GM19452 (cell line): ENCODE results near the gene TLDC2.
"Not testable (repeated sequence)": the region's sequence is repeated elsewhere in the genome, so short reads cannot be mapped to it uniquely, and the experiment has no call there.

ENCODE experiments used
- ATAC-seq: cut with Tn5 transposase; IDR thresholded peaks from one replicate; pipeline ENCODE4 v1.9.1; 2021; ENCODE audit not compliant: unreplicated experiment

TLDC2 gene

DNA sequence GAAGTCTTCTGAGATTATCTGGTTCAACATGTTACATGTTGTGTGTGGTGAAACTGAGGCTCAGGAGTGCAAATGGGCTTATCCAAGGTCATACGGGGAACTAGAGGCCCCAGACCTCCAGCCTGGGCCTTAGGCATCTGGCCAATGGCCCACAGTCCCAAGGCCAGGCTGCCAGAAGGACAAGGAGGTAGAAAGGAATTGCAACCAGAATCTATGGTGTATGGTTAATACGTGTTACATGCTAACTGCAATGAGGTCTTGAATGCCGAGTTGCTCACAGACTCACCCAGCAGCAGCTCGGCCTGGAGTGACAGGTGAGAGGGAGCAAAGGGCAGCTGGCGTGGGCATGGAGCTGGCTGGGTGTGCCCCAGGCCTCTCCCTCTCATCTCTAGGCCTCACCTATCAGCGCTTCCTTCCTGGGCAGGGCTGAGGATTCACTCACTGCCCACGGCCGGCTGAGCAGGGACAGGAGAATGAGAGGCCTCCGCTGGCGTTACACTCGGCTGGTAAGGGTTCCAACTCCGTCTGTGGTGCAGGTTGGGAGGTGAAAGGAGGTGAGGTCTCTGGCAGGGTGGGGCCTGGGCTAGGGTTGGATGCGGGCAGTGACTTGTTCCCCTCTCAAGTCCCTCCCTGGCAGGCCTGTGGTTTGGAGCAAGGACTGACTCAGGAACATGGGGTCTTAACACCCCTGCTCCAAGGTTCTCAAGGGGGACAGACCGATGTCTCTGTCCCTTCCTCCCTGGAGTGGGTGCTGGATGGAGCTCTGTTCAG is at the start of gene TLDC2:
Gene TLDC2, plus strand, starts transcription at position 437 of the 771 bp plus-strand sequence. Its CDS starts 37 bp downstream, at position 474.
- ATAC-seq, result no peak

DNA sequence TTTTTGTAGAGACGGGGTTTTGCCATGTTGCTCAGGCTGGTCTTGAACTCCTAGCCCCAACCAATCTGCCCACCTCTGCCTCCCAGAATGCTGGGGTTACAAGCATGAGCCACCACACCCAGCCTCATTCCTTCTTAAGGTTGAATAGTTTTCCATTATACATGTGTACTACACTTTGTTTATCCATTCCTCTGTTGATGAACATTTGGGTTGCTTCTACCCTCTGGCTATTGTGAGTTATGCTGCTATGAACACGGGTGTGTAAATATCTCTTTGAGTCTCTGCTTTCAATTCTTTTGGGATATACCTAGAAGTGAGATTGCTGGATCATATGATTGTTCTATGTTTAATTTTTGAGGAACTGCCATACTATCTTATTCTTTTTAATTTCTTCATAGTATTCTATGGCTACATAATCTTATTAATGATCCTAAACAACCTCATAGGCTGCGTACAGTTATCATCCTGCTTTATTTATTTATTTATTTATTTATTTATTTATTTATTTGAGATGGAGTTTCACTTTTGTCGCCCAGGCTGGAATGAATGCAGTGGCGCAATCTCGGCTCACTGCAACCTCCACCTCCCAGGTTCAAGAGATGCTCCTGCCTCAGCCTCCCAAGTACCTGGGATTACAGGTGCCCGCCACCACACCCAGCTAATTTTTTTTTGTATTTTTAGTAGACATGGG is 49.2 kb upstream of the TLDC2 start:
- ATAC-seq, result no peak

DNA sequence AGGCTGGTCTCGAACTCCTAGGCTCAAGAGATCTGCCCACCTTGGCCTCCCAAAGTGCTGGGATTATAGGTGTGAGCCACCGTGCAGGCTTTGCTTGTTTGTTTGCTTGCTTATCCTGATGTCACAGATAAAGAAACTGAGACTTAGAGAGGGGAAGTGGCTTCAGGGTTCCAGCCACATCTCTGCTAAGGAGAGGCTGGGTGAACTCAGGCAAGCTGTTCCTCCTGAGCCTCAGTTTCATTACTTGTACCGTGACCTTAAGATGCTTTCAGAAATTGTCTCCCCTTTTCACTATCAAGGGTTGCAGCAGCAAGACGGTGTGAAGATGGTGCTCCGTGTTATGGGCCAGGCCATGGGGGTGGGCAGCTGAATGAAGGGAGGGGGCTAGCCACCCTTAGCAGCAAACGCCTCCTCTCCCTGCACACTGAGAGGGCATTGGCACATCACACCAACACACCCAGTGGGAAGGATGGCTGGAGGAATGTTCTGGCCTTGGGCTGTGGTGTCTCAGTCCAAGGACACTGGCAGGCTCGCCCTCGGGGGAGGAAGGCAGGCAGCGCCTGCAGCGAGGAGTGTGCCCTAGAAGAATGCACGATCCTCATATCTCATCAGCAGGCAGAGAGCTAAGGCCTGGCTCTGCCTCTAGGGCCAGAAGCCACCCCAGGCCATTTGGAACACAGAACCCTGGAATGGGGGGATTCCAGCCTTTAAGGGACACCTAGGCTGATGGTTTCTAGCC is 48.2 kb upstream of the TLDC2 start:
- peak; percentile 91 for ATAC-seq

DNA sequence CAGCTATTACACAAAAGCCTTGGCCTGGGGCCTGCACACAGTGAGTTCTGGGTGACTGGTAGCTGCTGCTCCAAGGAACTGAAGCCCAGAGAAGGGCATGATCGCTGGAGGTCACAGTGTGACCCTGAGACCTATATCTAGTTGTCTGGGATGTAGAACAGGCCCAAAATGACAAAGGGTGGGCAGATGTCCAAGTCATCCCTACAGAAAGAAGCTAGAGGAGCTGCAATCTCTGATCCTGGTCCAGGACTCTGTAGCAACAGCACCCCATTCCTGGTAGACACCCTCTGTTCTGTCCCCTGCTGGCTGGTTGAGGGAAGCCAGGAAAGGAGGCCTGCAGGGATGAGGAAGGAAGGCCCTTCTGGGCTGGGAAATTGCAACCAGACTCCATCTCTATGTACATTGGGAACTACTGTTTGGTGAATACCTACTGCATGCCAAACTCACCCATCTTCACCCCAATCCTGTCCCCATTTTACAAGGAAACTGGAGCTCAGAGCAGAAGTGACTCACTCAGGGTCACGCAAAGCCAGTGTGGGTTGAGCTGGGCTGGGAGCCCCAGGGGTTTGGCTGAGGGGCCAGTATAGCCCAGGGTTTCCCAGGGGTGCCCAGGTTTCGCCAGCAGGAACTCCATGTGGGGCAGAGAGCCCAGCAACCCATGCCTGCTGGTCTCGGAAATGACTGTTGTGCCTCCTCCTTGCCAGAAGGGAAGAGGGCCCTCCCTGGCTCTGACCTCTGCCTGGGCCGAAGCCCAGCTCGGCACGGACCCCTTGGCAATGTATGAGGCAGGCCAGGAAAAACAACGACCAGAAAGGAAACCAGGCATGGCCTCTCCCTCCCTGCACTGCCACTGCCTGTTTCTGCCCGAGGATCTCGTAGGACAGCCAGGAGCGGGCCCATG is 44.9 kb upstream of the TLDC2 start:
- ATAC-seq, result no peak

DNA sequence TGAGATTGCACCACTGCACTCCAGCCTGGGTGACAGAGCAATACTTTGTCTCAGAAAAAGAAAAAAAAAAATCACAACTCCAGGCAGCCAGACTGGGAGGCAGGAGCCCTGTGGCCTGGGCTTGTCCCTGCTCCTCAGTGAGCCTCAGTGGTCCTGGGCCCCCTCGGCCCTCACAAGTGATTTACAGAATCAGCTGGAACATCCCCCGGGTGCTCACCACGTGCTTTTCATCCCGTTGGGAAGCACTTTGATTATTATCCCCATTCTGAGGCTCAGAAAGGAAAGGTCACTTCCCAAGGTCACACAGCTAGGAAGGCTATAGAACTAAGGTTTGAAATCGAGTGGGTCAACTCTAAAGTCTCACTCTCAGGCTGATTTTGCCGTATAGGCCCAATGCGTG is 43.1 kb upstream of the TLDC2 start:
- ATAC-seq, result no peak

DNA sequence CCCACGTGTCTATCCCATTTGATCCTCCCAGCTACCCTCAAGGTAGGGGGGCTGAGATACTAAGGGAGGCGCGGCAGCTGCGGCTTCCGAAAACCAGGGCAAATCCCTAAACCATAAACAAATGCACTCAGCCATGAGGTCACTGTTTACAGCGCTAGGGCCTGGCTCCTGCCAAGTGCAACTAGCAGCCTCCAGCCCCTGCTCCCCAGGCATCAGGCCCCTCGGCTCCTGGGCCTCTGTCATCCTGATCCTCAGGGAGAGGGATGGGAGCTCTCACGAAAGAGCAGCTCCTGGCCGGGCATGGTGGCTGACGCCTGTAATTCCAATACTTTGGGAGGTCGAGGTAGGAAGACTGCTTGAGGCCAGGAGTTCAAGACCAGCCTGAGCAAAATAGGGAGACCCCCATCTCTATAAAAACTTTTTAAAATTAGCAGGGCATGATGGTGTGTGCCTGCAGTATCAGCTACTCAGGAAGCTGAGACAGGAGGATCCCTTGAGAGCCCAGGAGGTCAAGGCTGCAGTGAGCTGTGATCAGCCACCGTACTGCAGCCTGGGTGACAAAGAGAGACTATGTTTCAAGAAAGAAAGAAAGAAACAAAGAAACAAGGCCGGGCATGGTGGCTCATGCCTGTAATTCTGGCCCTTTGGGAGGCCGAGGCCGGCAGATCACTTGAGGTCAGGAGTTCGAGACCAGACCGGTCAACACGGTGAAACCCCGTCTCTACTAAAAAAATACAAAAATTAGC is 42.5 kb upstream of the TLDC2 start:
- no peak for ATAC-seq

DNA sequence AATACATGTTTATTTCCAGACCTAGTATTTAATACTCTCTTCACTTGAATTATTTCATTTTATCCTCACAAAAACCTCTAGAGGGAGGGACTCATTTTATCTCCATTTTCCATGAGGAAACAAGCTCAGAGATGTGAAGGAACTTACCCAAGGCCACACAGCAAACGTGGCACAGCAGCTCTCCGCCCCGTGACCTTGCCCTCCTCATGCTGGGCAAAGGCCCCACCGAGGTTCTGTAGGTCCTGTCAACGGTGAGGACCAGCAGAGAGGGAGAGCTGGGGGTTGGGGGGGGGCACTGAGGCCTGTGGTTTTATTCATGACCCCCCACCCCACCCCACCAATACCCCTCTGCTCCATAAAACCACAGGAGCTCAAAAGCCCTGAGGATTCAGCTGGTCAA is 40.9 kb upstream of the TLDC2 start:
- ATAC-seq, result no peak

DNA sequence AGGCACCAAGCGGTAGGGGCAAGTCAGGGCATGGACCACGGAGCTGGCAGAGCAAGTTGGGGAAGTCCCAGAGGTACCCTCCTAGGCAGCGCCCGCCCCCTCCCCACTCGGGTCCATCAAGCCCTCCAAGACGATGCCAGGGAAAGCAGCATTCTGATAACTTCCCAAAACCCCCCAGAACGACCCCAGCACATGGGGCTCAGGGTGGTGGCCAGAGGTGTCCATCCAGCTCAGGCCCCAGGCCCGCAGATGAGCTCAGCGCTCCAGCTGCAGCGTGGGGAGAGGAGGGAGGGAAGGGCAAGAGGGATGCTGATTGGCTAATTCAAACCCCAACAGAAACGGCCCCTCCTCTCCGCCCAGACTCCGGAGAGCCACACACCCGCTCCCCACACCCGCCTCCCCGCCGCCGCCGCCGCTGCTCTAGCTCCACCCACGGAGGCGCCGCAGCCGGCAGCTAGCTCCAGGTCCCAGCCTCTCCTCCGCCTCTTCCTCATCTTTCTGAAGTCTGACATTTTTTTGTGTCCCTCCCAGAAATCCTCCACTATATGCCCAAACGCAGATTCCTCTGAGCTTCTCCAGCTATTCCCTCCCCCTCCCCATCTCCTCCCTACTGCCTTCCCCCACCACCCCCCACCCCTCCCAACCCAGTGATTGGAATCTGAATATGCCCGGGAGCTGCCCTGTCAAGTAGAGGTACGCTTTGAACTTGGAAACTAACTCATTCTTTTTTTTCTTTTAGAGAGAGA is 40.3 kb upstream of the TLDC2 start:
- peak; percentile 84 for ATAC-seq

DNA sequence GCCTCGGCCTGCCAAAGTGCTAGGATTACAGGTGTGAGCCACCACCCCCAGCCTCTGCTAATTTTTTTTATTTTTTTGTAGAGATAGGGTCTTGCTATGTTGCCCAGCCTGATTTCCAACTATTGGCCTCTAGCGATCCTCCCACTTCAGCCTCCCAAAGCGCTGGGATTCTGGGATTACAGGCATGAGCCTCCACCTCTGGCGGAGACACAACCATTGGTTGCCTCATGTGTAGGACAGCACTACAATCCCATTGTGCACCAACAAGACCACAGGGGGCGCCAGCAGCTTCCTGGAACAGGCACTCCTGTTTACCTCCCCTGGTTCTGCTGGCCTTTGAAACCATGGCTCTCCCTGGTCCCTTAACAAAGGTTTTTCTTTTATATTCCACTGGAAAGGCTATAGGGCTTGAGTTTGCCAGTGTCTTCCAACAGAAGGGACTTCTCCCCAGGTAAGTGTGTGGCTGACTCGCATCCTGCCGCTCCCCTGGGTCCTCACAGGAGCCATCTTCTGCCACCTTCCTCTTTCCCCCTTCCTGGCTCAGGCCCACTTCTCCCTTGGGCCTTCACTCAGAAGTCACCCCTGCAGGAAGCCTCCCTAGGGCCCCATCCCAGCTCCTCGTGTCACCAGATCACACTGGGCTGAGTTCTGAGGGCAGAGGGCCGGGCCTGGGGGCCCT is 39.2 kb upstream of the TLDC2 start:
- ATAC-seq, result no peak

DNA sequence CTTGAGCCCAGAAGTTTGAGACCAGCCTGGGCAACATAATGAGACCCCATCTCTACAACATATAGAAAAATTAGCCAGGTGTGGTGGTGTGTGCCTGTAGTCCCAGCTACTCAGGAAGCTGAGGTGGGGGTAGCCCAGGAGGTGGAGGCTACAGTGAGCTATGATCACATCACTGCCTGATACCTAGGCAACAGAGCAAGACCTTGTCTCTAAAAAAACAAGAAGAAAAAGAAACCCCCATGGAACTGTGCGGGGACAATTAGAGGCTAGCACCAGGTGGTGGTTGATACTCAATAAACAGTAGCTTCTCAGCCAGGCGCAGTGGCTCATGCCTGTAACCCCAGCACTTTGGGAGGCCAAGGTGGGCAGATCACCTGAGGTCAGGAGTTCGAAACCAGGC is 37.6 kb upstream of the TLDC2 start:
- not testable (repeated sequence) for ATAC-seq

DNA sequence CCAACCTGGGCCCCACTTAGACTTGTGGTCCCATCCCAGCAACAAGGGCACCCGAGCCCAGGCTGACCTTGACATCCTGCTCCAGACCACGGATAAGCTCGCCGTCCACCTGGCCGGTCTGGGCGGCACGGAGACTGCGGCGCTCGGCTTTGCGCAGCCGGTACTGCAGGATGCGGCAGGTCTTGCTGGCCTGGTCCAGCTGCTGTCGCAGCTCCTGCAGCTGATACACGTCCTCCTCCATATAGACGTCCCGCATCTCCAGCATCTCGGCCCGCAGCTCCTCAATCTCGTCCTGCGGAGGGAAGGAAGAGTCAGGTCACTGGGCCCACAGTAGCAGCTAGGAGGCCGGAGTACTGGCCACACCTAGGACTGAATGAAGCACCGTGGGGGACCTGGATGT is 36.8 kb upstream of the TLDC2 start:
- no peak for ATAC-seq

DNA sequence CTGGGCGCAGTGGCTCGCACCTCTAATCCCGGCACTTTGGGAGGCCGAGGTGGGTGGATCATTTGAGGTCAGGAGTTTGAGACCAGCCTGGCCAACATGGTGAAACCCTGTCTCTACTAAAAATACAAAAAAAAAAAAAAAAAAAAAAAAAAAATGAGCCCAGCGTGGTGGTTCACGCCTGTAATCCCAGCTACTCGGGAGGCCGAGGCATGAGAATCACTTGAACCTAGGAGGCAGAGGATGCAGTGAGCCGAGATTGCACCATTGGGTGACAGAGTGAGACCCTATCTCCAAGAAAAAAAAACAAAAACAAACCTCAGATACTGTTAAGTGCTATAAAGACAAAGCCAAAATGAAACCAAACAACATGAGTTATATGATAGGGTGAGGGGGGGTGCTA is 34.9 kb upstream of the TLDC2 start:
- not testable (repeated sequence) for ATAC-seq

DNA sequence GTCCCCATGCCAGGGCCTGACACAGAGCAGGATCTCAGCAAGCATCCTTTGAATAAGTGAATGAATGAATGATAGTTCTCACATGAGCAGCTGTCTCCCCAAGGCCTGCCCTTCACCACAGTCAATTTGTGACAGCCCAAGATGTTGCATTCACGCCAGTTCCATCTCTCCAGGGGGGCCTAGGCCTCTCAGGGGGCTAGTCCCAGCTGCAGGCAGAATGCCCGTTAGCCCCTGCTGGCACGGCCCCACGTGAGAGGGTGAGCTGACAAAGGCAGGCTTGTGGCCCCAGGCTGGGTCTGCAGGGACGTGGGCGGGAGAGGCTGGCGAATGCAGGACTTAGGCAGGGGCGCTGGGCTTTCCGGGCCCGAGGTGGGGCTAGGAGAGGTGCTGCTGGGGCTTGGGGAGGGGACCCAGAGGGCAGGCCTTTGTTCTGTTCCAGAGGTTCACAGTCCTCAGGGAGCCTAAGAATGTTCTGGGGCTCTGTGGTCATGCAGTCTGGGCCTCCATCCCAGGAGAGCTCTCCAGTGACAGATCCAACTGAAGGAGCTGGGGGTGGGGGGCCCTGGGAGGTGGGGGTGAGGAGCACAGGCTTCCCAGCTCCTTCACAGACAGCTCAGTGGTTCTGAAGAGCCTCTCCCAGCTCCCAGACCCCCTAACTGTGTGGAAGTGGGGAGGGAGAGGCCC is 30.5 kb upstream of the TLDC2 start:
- no peak for ATAC-seq

DNA sequence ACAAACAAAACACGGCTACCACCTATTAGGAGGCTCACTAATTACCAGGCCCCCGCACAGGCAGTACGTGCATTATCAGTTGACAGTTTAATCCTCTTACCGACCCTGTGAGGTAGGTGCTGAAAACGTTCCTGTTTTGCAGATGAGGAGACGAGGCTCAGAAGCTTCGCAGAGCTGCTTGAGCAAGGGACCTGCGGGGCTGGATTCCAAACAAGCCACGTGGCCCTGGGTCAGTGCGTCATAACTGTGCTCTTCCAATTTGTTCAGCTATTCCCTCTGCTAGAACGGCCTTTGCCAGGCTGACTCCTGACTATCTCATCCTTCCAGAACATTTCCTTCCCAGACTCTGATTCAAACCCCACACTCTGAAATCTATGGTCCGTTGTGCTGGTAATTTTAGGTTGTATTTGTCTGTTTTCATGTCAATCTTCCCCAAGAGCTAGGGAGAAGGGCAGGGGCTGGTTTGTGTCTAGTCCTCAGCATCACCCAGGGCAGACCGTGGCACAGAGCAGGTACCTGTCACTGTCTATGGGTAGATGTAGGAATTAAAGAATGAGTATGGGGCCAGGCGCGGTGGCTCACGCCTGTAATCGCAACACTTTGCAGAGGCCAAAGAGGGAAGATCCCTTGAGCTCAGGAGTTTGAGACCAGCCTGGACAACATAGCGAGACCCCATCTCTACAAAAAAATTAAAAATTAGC is 28.8 kb upstream of the TLDC2 start:
- no peak for ATAC-seq

DNA sequence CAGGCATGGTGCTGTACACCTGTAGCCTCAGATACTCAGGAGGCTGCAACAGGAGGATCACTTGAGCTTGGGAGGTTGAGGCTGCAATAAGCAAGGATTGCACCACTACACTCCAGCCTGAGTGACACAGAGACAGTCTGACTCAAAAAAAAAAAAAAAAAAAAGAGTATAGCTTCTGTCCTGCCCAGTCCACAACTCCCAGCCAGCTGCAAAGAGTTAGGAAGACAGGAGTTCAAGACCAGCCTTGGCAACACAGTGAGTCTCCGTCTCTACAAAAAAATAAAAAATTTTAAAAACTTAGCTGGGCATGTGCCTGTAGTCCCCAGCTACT is 28.3 kb upstream of the TLDC2 start:
- no peak for ATAC-seq

DNA sequence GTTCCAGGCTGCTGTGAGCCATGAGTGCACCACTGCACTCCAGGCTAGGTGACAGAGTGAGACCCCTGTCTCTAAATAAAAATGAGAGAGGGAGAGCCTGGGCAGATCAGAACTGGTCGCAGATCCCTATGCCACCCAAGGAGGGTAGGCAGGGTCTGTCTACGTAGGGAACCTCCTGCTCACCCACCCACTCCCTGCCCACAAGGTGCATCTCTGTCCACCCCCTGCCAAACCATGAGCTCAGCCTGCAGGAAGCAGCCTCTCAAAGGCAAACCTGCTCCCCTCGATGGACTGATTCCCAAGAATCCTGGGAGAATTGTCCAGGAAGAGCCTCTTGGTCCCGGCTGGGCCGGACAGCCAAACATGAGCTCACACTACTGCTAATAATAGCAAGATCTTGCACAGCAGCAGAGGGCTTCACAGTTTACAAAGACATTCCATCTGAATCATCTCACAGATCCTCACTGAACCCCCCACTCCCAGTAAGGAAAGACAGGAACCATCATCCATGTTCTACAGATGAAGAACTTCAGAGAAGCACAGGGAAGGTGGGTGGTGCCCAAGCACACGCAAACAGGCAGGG is 27.8 kb upstream of the TLDC2 start:
- no peak for ATAC-seq

DNA sequence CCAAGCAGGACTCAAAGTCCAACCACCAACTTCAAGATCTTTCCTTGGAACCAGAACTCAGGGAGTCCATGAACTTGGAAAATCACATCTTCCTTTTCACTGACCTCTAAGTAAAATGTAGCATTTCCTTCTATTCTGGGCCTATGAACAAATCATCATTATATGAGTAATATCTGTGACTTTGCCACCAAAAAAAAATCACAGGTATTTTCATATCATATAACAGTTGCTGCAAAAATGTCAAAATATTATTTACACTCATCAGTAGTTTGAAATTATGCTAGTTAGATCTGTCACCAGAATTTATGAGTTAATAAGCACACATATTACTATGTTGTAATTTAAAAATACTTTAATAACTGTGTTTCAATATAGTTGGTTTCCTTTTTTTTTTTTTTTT is 27.3 kb upstream of the TLDC2 start:
- ATAC-seq, result no peak
